ENCODE results near the gene PUM1. TPM values are rescaled to one million over a fixed set of nuclear protein-coding genes. Genes with fewer than 3 reads are reported as not detected.

The PUM1 gene
- total and polyA plus RNA-seq, 10 of the 15 experiments (the other 5 are each of a cell fraction or from before 2014, with no cell fraction given) = 21.4 to 75.3 (median 42.4) TPM

GRCh38 chr1:30929135-30929889 is 136.2 kb downstream of the PUM1 start (continued):
- TF ChIP-seq ZBTB33 (IDR thresholded peaks at IDR 0.05) (no peak), TAF1 (IDR thresholded peaks at IDR 0.05; ENCODE audit: borderline replicate concordance, low read depth, low read length) (no peak), STAT3 (IDR thresholded peaks at IDR 0.05; ENCODE audit: low read depth, low read length) (no peak), IRF4 (IDR thresholded peaks at IDR 0.05; ENCODE audit: low read depth, low read length) (no peak), SIX5 (IDR thresholded peaks at IDR 0.05; ENCODE audit: low read depth, low read length, severe bottlenecking) (no peak), SMC3 (IDR thresholded peaks at IDR 0.05; ENCODE audit: borderline replicate concordance, low read length) (peak; percentile 61; the same call in 1 of the 2 replicates), YY1 (IDR thresholded peaks at IDR 0.05; ENCODE audit: low read depth, low read length) (peak; percentile 47; the same call in 1 of the 2 replicates), NR2F1 (conservative IDR thresholded peaks at IDR 0.05) (peak; percentile 65), CTCF (IDR thresholded peaks at IDR 0.05 in 2 of 3, conservative IDR thresholded peaks at IDR 0.05 in 1 of 3; ENCODE audit: control insufficient read depth in 2 of 3, extremely low read depth in 1 of 3, insufficient read depth in 1 of 3, low read depth in 3 of 3, low read length in 3 of 3) (peak; percentile 69 to 80 (median 79)), NFIC (IDR thresholded peaks at IDR 0.05; ENCODE audit: low read depth, low read length) (no peak), PKNOX1 (IDR thresholded peaks at IDR 0.05) (peak; percentile 72), RB1 (IDR thresholded peaks at IDR 0.05; ENCODE audit: borderline replicate concordance) (no peak), SMAD5 (IDR thresholded peaks at IDR 0.05; ENCODE audit: low read depth) (no peak), HDAC6 (IDR thresholded peaks at IDR 0.05; ENCODE audit: unreplicated experiment) (no peak), NR2C1 (IDR thresholded peaks at IDR 0.05) (no peak), POLR2AphosphoS2 (IDR thresholded peaks at IDR 0.05; ENCODE audit: low read depth, low read length) (0 out of 2 replicates have a peak, but pooled peaks have one; percentile 34), POLR2AphosphoS5 (IDR thresholded peaks at IDR 0.05; ENCODE audit: low read length) (0 out of 2 replicates have a peak, but pooled peaks have one; percentile 41), IRF5 (IDR thresholded peaks at IDR 0.05; ENCODE audit: borderline replicate concordance) (no peak), REST (IDR thresholded peaks at IDR 0.05; ENCODE audit: low read depth, low read length) (no peak), WRNIP1 (IDR thresholded peaks at IDR 0.05; ENCODE audit: borderline replicate concordance, low read depth, low read length) (0 out of 2 replicates have a peak, but pooled peaks have one; percentile 36)

All from GM12878 (cell line).